CD4-positive, alpha-beta T cell (primary cell): ENCODE measurements around the gene STPG2. TPM values are rescaled to one million over a fixed set of nuclear protein-coding genes. Genes with fewer than 3 reads are reported as not detected.

ENCODE experiments used
- ATAC-seq: fragments of 200-7000 bp; cut with Tn5 transposase; one replicate; pipeline ENCODE4 v1.10.0; 2022; ENCODE audit warnings: mild to moderate bottlenecking; ENCODE audit not compliant: poor library complexity
- CTCF ChIA-PET: fragments of 350-600 bp; sonication (Branson Sonifier 250); formaldehyde crosslinking; loops from one replicate; lab custom pipeline; 2021; ENCODE audit warnings: antibody characterized with exemption, inconsistent platforms; lab: Charles Lee
- POLR2A ChIA-PET: fragments of 350-600 bp; sonication (Branson Sonifier 250); formaldehyde crosslinking; loops from one replicate; lab custom pipeline; 2021; ENCODE audit warnings: antibody characterized with exemption, inconsistent platforms; lab: Charles Lee
- DNase-seq, 14 experiments: peaks; one replicate each; pipeline ENCODE4 v3.0.0-alpha.2; 2013 to 2020; ENCODE audit warnings: mixed read lengths in 2 of 14
- H3K27ac ChIP-seq, 2 donors: one replicate each; pipeline versions ENCODE4 v1.5.1 to v1.7.0; 2013; ENCODE audit warnings: low read length in 2 of 2, low read depth in 1 of 2, mild to moderate bottlenecking in 1 of 2
- H3K27me3 ChIP-seq, 2 experiments: 1 replicate in 1 of 2; 2 replicates in 1 of 2; pipeline versions ENCODE4 v1.6.1 to v1.7.0; 2013; ENCODE audit warnings: low read length in 2 of 2, control low read depth in 1 of 2, mild to moderate bottlenecking in 1 of 2, moderate library complexity in 1 of 2; ENCODE audit not compliant: insufficient read depth in 2 of 2, control insufficient read depth in 1 of 2
- H3K36me3 ChIP-seq: one replicate; pipeline ENCODE4 v1.6.1; 2013; ENCODE audit warnings: low read length, control low read depth; ENCODE audit not compliant: insufficient read depth
- H3K4me1 ChIP-seq: one replicate; pipeline ENCODE4 v1.6.1; 2013; ENCODE audit warnings: low read length, control low read depth; ENCODE audit not compliant: insufficient read depth
- H3K4me3 ChIP-seq: one replicate; pipeline ENCODE4 v1.5.1; 2013; ENCODE audit warnings: mild to moderate bottlenecking, low read length, moderate library complexity
- H3K9me3 ChIP-seq, 2 experiments: 1 replicate in 1 of 2; 2 replicates in 1 of 2; pipeline versions ENCODE4 v1.6.1 to v1.7.0; 2013; ENCODE audit warnings: low read length in 2 of 2, mild to moderate bottlenecking in 2 of 2, control low read depth in 1 of 2, moderate library complexity in 1 of 2; ENCODE audit not compliant: control insufficient read depth in 1 of 2, insufficient read depth in 1 of 2
- H3K27ac Mint-ChIP-seq: one replicate; pipeline ENCODE4 v1.8.0; 2020; ENCODE audit warnings: mixed read lengths
- H3K27me3 Mint-ChIP-seq: one replicate; pipeline ENCODE4 v1.8.0; 2021; ENCODE audit warnings: mixed read lengths
- H3K36me3 Mint-ChIP-seq: one replicate; pipeline ENCODE4 v1.8.0; 2021; ENCODE audit warnings: low read depth, mixed read lengths
- H3K4me1 Mint-ChIP-seq: one replicate; pipeline ENCODE4 v1.8.0; 2021; ENCODE audit warnings: low read depth, mixed read lengths
- H3K4me3 Mint-ChIP-seq: one replicate; pipeline ENCODE4 v1.8.0; 2020; ENCODE audit warnings: mild to moderate bottlenecking, mixed read lengths
- H3K9me3 Mint-ChIP-seq: one replicate; pipeline ENCODE4 v1.8.0; 2020; ENCODE audit warnings: mixed read lengths
- intact Hi-C, 2 experiments: fragments of 100-400 bp; cut with DNase I in 1 of 2; cut with micrococcal nuclease in 1 of 2; formaldehyde crosslinking; loops; one replicate each; pipeline versions ENCODE4 v1.15.1 to v1.9.0; 2023 to 2025; cut with DNase I, micrococcal nuclease
- total RNA-seq, 174 experiments: library from RNA in 2 of 174; stranded (reverse) in 2 of 174; gene quantifications; one replicate each; pipeline ENCODE4 v1.2.3 and lab custom pipeline; 2021 to 2026
- TF ChIP-seq, protein P1 (sequence below): fragments of 200-600 bp; IDR thresholded peaks from one replicate; pipeline ENCODE4 v1.8.0; 2022; ENCODE audit warnings: antibody characterized with exemption, mild to moderate bottlenecking

Gene STPG2
- total RNA-seq, 2 experiments from 2014 or later = 0.22 to 0.28 TPM

DNA sequence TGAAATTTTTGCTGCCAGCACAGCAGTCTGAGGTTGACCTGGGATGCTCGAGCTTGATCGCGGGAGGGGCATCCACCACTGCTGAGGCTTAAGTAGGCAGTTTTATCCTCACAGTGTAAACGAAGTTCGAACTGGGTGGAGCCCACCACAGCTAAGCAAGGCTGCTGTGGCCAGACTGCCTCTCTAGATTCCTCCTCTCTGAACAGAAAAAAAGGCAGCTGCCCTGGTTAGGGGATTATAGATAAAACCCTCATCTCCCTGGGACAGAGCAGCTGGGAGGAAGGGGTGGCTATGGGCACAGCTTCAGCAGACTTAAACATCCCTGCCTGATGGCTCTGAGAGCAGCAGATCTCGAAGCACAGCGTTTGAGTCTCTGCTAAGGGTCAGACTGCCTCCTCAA, 314.6 kb downstream of the STPG2 start:
- Mint-ChIP-seq H3K27me3 (no peaks in the 10 kb centered on the region), H3K4me3 (no peak overlapping the region), H3K36me3 (no peaks in the 10 kb centered on the region), H3K9me3 (peaks cover 4% of the 10 kb centered on the region), H3K27ac (no peak overlapping the region), H3K4me1 (no peaks in the 10 kb centered on the region)
- intact Hi-C loops = no loop called here
- DNase-seq = no peak
- no peaks in the 10 kb centered on the region for H3K27me3 ChIP-seq
- no peak for ATAC-seq
- no peak overlapping the region for H3K27ac ChIP-seq
- POLR2A ChIA-PET = no interaction called here
- no peak overlapping the region for H3K4me3 ChIP-seq
- peaks cover 0 to 12% of the 10 kb centered on the region in 2 experiments for H3K9me3 ChIP-seq
- TF ChIP-seq, protein P1, sequence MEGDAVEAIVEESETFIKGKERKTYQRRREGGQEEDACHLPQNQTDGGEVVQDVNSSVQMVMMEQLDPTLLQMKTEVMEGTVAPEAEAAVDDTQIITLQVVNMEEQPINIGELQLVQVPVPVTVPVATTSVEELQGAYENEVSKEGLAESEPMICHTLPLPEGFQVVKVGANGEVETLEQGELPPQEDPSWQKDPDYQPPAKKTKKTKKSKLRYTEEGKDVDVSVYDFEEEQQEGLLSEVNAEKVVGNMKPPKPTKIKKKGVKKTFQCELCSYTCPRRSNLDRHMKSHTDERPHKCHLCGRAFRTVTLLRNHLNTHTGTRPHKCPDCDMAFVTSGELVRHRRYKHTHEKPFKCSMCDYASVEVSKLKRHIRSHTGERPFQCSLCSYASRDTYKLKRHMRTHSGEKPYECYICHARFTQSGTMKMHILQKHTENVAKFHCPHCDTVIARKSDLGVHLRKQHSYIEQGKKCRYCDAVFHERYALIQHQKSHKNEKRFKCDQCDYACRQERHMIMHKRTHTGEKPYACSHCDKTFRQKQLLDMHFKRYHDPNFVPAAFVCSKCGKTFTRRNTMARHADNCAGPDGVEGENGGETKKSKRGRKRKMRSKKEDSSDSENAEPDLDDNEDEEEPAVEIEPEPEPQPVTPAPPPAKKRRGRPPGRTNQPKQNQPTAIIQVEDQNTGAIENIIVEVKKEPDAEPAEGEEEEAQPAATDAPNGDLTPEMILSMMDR = no peak
- H3K36me3 ChIP-seq = no peaks in the 10 kb centered on the region
- CTCF ChIA-PET = no interaction called here
- H3K4me1 ChIP-seq = no peaks in the 10 kb centered on the region

DNA sequence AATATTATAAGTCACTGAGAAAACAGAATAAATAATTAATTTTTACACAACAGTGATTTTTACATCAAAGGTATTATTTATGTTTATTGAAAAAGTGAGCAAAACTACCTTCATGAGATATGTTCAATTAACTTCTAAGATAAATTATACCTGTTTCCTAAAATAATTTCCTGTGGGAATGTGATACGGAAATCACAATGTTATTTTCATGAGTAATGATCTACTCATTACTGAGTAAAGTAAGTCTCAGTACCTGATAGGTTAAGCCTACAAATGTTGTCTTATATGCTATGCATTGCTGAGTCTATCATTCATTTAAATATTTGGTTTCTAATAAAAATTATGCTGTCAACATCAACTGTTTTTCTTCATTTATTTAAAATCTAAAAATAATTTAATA, 324.0 kb downstream of the STPG2 start:
- ATAC-seq (no peak), DNase-seq (no peak)
- no peaks in the 10 kb centered on the region for H3K27me3 Mint-ChIP-seq
- H3K36me3 Mint-ChIP-seq = no peaks in the 10 kb centered on the region
- TF ChIP-seq, protein P1 = no peak
- H3K9me3 Mint-ChIP-seq = no peaks in the 10 kb centered on the region
- H3K27ac ChIP-seq = no peak overlapping the region
- H3K36me3 ChIP-seq = no peaks in the 10 kb centered on the region
- POLR2A ChIA-PET = no interaction called here
- intact Hi-C loops = no loop called here
- no peaks in the 10 kb centered on the region for H3K27me3 ChIP-seq
- H3K4me3 ChIP-seq = no peak overlapping the region
- H3K9me3 ChIP-seq = peaks cover 0 to 7% of the 10 kb centered on the region in 2 experiments
- H3K27ac Mint-ChIP-seq = no peak overlapping the region
- CTCF ChIA-PET = no interaction called here
- no peak overlapping the region for H3K4me3 Mint-ChIP-seq
- no peaks in the 10 kb centered on the region for H3K4me1 ChIP-seq
- no peaks in the 10 kb centered on the region for H3K4me1 Mint-ChIP-seq

- no peaks in the 10 kb centered on the region for H3K4me1 Mint-ChIP-seq
- TF ChIP-seq, protein P1 = no peak
- ATAC-seq (no peak), DNase-seq (no peak)
- Histone ChIP-seq H3K27me3 (no peaks in the 10 kb centered on the region), H3K9me3 (no peaks in the 10 kb centered on the region), H3K4me1 (no peaks in the 10 kb centered on the region), H3K36me3 (no peaks in the 10 kb centered on the region), H3K27ac (no peak overlapping the region), H3K4me3 (no peak overlapping the region)
- POLR2A ChIA-PET = no interaction called here
- intact Hi-C loops = no loop called here
- no peaks in the 10 kb centered on the region for H3K27me3 Mint-ChIP-seq
- no peak overlapping the region for H3K4me3 Mint-ChIP-seq
- H3K9me3 Mint-ChIP-seq = no peaks in the 10 kb centered on the region
- no peak overlapping the region for H3K27ac Mint-ChIP-seq
- CTCF ChIA-PET = no interaction called here
- H3K36me3 Mint-ChIP-seq = no peaks in the 10 kb centered on the region
Measured at GRCh38 chr4:97812768-97813167, 330.5 kb downstream of the STPG2 start.
